ENCODE data around the gene DLGAP5.

GRCh38 chr14:55207832-55208231 lies 16.4 kb upstream of the DLGAP5 start:
- no peak for TF ChIP-seq CTCF (IDR thresholded peaks at IDR 0.05; ENCODE audit: low read length)
- TF ChIP-seq EZH2 (optimal IDR thresholded peaks at IDR 0.05; ENCODE audit: low read depth, low read length): no peak
- no peak for TF ChIP-seq EZH2phosphoT487 (IDR thresholded peaks at IDR 0.05; ENCODE audit: low read length)
